NCI-H1092 (cell line): ENCODE measurements around the gene ATG101.

Experiments
- DNase-seq: peaks from one replicate; lab custom pipeline; 2025; lab: John Stamatoyannopoulos, UW

Gene ATG101

DNA sequence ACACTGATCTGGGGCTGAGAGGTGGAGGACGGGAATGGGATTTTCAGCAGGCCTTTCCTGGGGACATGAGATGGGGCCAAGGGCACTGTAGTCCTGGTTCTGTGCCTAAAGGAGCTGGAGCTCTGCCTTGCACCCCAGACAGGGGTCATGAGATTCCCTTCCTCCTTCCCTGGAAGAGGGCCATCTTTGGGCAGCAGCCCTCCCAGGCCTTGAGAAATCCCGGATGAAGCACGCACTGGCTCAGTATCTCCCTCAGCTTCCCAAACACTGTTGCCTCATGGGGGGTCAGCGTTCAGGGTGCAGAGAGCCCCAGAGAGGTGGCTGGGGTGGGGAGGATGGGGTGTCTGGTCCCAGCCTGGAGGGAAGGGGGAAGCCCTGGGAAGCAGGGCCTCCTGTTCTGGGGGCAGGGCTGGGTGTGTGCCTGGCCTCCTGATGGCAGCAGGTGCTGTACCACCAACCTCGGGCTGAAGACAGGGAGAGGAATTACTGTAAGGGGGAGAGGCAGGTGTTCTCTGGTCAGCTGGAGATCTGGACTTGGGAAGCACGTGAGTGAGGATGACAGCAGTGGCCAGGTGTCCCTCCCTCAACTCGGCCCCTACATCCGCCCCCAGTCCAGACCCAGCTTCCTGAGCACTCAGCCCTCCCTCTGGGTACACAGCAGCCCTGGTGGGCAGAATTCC lies 26.9 kb upstream of the ATG101 start:
- peak; percentile 49 for DNase-seq

DNA sequence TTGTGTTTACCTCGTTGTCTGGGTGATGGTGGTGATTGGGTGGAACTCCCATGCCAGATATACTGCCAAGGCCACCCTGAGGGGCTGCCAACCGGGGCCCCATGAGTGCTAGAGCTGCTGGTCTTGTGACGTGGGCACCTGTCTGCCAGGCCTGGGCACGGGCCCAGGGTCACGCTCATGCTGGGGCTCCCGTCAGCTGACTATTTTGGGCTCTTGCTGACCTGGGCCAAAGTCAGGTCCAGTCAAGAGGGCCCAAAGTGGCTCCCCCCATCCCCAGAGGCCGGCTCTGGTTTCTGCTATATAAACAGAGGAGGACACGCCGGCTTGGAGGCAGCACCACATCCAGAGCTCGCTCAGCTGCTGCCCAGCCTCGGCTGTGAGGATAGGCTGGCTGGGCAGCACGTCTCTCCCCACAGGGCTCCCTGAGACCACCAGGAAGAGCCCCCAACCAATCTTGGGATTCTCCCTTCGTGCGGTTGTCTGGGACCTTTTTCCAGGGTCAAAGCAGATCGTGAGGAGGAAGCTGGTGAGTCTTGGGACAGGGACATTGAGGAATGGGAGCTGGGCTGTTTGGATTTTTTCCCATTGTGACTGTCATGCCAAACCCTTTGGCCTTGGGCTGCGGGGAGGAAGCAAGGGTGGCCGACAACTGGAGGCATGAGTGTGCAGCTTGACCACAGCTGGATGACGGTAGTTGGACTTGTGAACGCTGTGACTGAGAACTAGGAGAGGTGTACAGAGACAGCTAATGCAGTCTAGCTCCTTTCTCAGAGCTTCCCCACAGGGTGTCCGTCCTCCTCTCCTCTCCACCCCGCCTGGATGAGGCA lies 26.2 kb upstream of the ATG101 start:
- DNase-seq: no peak

GRCh38 chr12:52044292-52044983 lies 25.3 kb upstream of the ATG101 start:
- DNase-seq: no peak

GRCh38 chr12:52045794-52046199 lies 24.0 kb upstream of the ATG101 start:
- no peak for DNase-seq

GRCh38 chr12:52046859-52047258 lies 22.9 kb upstream of the ATG101 start:
- DNase-seq: no peak

GRCh38 chr12:52049286-52049685 lies 20.5 kb upstream of the ATG101 start:
- no peak for DNase-seq

- DNase-seq: no peak
Measured at GRCh38 chr12:52049688-52050087, 20.1 kb upstream of the ATG101 start.

DNA sequence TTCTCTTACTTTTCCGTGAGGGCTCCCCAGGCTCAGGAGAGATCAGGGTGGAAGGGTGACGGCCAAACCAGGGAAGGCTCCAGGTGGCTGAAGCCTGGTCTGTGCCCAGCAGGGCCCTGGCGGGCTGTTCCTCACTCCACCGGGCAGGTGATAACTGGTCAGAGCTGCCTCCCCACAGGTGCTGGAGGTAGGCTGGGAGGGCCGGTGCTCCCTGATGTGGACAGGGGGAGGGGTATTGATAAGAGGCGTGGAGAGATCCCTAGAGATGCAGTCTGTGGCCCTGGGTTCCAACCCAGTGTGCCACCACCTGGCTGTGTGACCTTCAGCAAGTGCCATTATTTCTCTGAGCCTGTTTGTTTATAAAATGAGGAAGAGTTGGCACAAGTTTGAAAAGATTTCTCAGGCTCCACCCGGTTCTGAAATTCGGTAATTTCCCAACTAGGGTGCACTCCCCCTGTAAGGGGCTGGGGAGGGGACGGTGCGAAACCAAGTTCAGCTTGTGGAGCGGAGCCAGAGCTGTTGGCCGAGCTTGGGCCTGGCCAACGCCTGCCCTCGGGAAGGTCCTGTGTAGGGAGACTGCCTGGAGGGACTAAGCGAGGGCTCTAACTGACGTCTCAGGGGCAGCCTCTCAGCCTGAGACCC lies 19.5 kb upstream of the ATG101 start:
- DNase-seq: no peak

- peak; percentile 74 for DNase-seq
Measured at GRCh38 chr12:52050758-52051541, 18.8 kb upstream of the ATG101 start, which contains the start of gene NR4A1. Gene NR4A1 (plus strand): TSS chr12:52051442. CDS start chr12:52054329, 2,887 bp downstream.

DNA sequence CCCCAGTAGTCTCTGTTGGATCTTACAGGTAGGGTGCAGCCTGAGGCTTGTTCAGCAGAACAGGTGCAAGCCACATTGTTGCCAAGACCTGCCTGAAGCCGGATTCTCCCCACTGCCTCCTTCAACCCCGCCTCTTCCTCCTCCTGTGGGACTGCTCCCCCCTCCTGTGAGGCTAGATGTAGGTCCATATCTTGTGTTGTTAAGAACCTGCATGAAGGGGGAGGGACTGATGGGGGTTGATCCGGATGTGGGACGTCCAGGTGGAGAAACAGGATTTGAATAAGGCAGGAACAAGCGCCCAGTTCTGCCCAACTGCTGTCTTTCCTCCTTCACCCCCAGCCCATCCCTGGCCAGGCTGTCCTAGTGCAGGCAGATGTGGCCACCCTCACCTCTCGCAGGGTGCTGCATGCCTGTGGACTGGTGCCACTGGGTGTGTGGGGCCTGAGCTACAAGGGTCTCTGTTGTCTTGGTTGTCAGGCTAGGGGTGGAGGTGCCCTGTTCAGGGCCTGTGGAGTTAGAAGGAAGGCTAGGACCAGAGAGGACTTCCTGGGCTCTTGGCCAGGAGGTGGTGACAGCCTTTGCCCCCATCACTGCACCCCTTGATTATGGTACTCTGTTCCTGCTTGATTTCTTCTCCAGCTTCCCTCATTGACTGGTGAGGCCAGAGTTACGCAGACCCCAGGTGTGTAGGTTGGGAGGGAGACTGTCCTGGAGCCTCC lies 17.2 kb upstream of the ATG101 start:
- DNase-seq: no peak

GRCh38 chr12:52053536-52054209 lies 16.1 kb upstream of the ATG101 start:
- DNase-seq: no peak

DNA sequence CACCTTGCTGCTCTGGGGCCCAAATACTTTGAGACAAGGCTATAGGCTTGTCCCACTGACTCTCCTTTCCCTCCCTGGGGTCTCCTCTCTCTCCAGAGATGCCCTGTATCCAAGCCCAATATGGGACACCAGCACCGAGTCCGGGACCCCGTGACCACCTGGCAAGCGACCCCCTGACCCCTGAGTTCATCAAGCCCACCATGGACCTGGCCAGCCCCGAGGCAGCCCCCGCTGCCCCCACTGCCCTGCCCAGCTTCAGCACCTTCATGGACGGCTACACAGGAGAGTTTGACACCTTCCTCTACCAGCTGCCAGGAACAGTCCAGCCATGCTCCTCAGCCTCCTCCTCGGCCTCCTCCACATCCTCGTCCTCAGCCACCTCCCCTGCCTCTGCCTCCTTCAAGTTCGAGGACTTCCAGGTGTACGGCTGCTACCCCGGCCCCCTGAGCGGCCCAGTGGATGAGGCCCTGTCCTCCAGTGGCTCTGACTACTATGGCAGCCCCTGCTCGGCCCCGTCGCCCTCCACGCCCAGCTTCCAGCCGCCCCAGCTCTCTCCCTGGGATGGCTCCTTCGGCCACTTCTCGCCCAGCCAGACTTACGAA lies 15.4 kb upstream of the ATG101 start:
- no peak for DNase-seq

- no peak for DNase-seq
Measured at GRCh38 chr12:52054833-52055730, 14.7 kb upstream of the ATG101 start.

- no peak for DNase-seq
Measured at GRCh38 chr12:52055731-52056711, 13.8 kb upstream of the ATG101 start.

DNA sequence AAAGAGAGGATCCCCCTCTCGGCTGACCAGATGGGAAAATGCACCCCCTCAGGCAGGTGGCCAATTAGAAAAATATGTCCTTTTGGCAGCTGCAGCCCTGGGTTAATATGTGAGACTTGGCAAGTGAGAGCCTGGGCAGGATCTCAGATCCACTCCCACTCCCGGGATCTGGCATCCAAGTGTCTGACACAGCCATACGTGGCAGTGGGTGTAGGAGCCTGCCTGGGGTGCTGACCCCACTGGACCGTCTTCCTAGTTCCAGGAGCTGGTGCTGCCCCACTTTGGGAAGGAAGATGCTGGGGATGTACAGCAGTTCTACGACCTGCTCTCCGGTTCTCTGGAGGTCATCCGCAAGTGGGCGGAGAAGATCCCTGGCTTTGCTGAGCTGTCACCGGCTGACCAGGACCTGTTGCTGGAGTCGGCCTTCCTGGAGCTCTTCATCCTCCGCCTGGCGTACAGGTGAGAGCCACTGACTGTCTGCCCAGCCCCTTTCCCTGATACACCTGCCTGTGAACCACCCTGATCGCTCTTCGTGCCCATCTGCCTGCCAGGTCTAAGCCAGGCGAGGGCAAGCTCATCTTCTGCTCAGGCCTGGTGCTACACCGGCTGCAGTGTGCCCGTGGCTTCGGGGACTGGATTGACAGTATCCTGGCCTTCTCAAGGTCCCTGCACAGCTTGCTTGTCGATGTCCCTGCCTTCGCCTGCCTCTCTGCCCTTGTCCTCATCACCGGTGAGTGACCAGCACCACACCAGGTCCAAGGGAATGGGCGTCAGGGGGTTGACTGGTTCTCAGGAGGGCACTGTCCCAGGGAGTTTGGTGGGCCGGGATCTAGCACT lies 12.8 kb upstream of the ATG101 start:
- DNase-seq: no peak
